ENCODE measurements around the gene OR4C45. TPM values are rescaled to one million over a fixed set of nuclear protein-coding genes. Genes with fewer than 3 reads are reported as not detected.
A peak's percentile ranks its signal among the peaks of the same experiment; 100 is the strongest.
"Not testable (repeated sequence)": the region's sequence is repeated elsewhere in the genome, so short reads cannot be mapped to it uniquely, and the experiment has no call there.

Gene OR4C45
- not detected for total RNA-seq

- peaks cover 22% of the 10 kb centered on the region for H3K9me3 Mint-ChIP-seq (ENCODE audit: insufficient read depth)
- no peak within 1 kb of the TSS for H3K27ac Mint-ChIP-seq
- no peak within 1 kb of the TSS for H3K4me3 Mint-ChIP-seq
- H3K27me3 Mint-ChIP-seq (ENCODE audit: low read depth) = no peaks in the 10 kb centered on the region
- DNase-seq = no peak
- ChIA-PET CTCF (no interaction called here), POLR2A (no interaction called here)
- no peaks in the 10 kb centered on the region for H3K4me1 Mint-ChIP-seq (ENCODE audit: low read depth)
- no peaks in the 10 kb centered on the region for H3K36me3 Mint-ChIP-seq (ENCODE audit: low read depth)
- ATAC-seq = no peak
These were observed at the start of gene OR4C45 for GRCh38 chr11:50032574-50032973. Gene OR4C45 (plus strand): TSS chr11:50032874.

DNA sequence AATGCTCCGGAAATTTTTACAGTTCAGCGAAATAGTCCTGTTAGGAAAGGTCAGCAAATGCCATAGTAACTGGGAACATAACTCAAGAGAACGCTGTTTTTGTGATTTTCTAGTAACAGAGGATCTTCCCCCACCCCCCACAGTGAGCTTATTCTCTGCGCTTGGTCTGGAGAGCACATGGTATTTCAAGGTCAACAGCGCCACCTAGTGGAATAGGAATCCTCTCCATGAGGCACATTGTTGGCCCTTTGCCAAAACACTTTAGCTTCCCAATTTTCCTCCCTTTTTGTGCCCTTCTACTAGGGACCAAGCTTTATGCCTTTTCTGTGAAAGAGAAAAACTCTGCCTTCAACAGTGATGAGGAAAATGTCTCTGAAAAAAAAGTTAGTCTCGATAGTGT, 37.1 kb upstream of the OR4C45 start:
- POLR2A ChIA-PET = no interaction called here
- no peak for ATAC-seq
- H3K27me3 Mint-ChIP-seq (ENCODE audit: low read depth) = no peaks in the 10 kb centered on the region
- peaks cover 10% of the 10 kb centered on the region for H3K9me3 Mint-ChIP-seq (ENCODE audit: insufficient read depth)
- H3K27ac Mint-ChIP-seq = no peak overlapping the region
- peak; percentile 42 for DNase-seq
- CTCF ChIA-PET = interaction anchor here (0.6 kb wide), 1 partner anchor 1689 kb away, joined by 4 read pairs; no protein-coding TSS in a partner anchor
- no peaks in the 10 kb centered on the region for H3K36me3 Mint-ChIP-seq (ENCODE audit: low read depth)
- no peak overlapping the region for H3K4me3 Mint-ChIP-seq
- H3K4me1 Mint-ChIP-seq (ENCODE audit: low read depth) = no peaks in the 10 kb centered on the region

- CTCF ChIA-PET = no interaction called here
- no peaks in the 10 kb centered on the region for H3K36me3 Mint-ChIP-seq (ENCODE audit: low read depth)
- no peak overlapping the region for H3K27ac Mint-ChIP-seq
- POLR2A ChIA-PET = no interaction called here
- ATAC-seq (no peak), DNase-seq (no peak)
- no peak overlapping the region for H3K4me3 Mint-ChIP-seq
- H3K27me3 Mint-ChIP-seq (ENCODE audit: low read depth) = no peaks in the 10 kb centered on the region
- peaks cover 31% of the 10 kb centered on the region for H3K9me3 Mint-ChIP-seq (ENCODE audit: insufficient read depth)
- no peaks in the 10 kb centered on the region for H3K4me1 Mint-ChIP-seq (ENCODE audit: low read depth)
These were observed 2.5 kb upstream of the OR4C45 start for GRCh38 chr11:50030193-50030592.

DNA sequence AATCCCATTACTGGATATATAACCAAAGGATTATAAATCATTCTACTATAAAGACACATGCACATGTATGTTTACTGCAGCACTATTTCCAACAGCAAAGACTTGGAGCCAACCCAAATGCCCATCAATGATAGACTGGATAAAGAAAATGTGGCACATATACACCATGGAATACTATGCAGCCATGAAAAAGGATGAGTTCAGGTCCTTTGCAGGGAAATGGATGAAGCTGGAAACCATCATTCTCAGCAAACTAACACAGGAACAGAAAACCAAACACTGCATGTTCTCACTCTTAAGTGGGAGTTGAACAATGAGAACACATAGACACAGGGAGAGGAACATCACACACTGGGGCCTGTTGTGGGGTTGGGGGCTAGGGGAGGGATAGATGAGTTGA, 3.6 kb downstream of the OR4C45 start:
- H3K4me1 Mint-ChIP-seq (ENCODE audit: low read depth); H3K4me3 Mint-ChIP-seq; H3K36me3 Mint-ChIP-seq (ENCODE audit: low read depth); POLR2A ChIA-PET; ATAC-seq; DNase-seq; H3K27ac Mint-ChIP-seq; H3K27me3 Mint-ChIP-seq (ENCODE audit: low read depth); CTCF ChIA-PET: not testable (repeated sequence)
- peaks cover 27% of the 10 kb centered on the region for H3K9me3 Mint-ChIP-seq (ENCODE audit: insufficient read depth)

GRCh38 chr11:50037251-50037650, 4.6 kb downstream of the OR4C45 start:
- H3K4me3 Mint-ChIP-seq = no peak overlapping the region

GRCh38 chr11:50044647-50045046, 12.0 kb downstream of the OR4C45 start:
- no peak for DNase-seq
- CTCF ChIA-PET = no interaction called here
- ATAC-seq = no peak
- H3K36me3 Mint-ChIP-seq (ENCODE audit: low read depth) = no peaks in the 10 kb centered on the region
- POLR2A ChIA-PET = no interaction called here
- no peak overlapping the region for H3K27ac Mint-ChIP-seq
- H3K27me3 Mint-ChIP-seq (ENCODE audit: low read depth) = no peaks in the 10 kb centered on the region
- no peak overlapping the region for H3K4me3 Mint-ChIP-seq
- no peaks in the 10 kb centered on the region for H3K4me1 Mint-ChIP-seq (ENCODE audit: low read depth)
- peaks cover 10% of the 10 kb centered on the region for H3K9me3 Mint-ChIP-seq (ENCODE audit: insufficient read depth)

More at GRCh38 chr11:50037251-50037650, 4.6 kb downstream of the OR4C45 start:
- ATAC-seq = no peak
- no peaks in the 10 kb centered on the region for H3K4me1 Mint-ChIP-seq (ENCODE audit: low read depth)
- CTCF ChIA-PET = no interaction called here
- no peak overlapping the region for H3K27ac Mint-ChIP-seq
- no peak for DNase-seq
- no peaks in the 10 kb centered on the region for H3K36me3 Mint-ChIP-seq (ENCODE audit: low read depth)
- H3K9me3 Mint-ChIP-seq (ENCODE audit: insufficient read depth) = peaks cover 23% of the 10 kb centered on the region
- H3K27me3 Mint-ChIP-seq (ENCODE audit: low read depth) = no peaks in the 10 kb centered on the region
- POLR2A ChIA-PET = no interaction called here

DNA sequence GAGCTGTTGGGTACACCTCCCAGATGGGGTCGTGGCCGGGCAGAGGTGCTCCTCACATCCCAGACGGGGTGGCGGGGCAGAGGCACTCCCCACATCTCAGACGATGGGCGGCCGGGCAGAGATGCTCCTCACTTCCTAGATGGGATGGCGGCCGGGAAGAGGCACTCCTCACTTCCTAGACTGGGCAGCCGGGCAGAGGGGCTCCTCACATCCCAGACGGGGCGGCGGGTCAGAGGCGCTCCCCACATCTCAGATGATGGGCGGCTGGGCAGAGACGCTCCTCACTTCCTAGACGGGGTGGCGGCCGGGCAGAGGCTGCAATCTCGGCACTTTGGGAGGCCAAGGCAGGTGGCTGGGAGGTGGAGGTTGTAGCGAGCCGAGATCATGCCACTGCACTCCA, 30.4 kb downstream of the OR4C45 start:
- ATAC-seq; H3K4me1 Mint-ChIP-seq (ENCODE audit: low read depth); H3K36me3 Mint-ChIP-seq (ENCODE audit: low read depth); H3K27me3 Mint-ChIP-seq (ENCODE audit: low read depth); DNase-seq; H3K4me3 Mint-ChIP-seq; CTCF ChIA-PET; H3K27ac Mint-ChIP-seq; POLR2A ChIA-PET; H3K9me3 Mint-ChIP-seq (ENCODE audit: insufficient read depth): not testable (repeated sequence)

GRCh38 chr11:50070389-50070788, 37.7 kb downstream of the OR4C45 start:
- ChIA-PET POLR2A (no interaction called here), CTCF (no interaction called here)
- Mint-ChIP-seq H3K9me3 (ENCODE audit: insufficient read depth) (peaks cover 38% of the 10 kb centered on the region), H3K4me3 (no peak overlapping the region), H3K36me3 (ENCODE audit: low read depth) (no peaks in the 10 kb centered on the region), H3K4me1 (ENCODE audit: low read depth) (no peaks in the 10 kb centered on the region), H3K27me3 (ENCODE audit: low read depth) (no peaks in the 10 kb centered on the region), H3K27ac (no peak overlapping the region)
- DNase-seq (no peak), ATAC-seq (no peak)

DNA sequence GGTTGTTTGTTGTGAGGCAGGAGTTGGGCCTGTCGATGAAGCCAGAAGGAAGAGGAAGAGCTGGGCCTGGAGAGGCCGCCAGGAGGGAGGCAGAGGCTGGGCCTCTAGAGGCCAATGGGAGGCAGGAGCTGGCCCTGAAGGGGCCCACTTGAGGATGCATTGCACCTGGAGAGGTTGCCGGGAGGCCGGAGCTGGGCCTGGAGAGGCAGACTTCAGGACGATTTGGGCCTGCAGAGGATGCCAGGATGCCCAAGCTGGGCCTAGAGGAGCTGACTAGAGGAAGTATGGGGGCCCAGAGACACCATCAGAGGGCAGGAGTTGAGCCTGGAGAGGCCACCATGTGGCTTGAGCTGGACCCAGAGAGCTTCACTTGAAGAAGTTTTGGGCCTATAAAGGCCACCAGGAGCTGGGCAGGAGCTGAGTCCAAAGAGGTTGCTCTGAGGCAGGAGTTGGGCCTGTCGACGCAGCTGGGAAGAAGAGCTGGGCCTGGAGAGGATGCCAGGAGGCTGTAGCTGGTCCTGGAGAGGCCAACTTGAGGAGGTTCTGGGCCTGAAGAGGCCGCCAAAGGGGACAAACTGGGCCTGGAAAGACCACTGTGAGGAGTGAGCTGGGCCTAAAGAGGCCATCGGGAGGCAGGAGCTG, 39.0 kb downstream of the OR4C45 start:
- Mint-ChIP-seq H3K9me3 (ENCODE audit: insufficient read depth) (peaks cover 47% of the 10 kb centered on the region), H3K27me3 (ENCODE audit: low read depth) (no peaks in the 10 kb centered on the region), H3K36me3 (ENCODE audit: low read depth) (no peaks in the 10 kb centered on the region), H3K4me3 (no peak overlapping the region), H3K27ac (no peak overlapping the region), H3K4me1 (ENCODE audit: low read depth) (no peaks in the 10 kb centered on the region)
- DNase-seq (no peak), ATAC-seq (no peak)
- ChIA-PET CTCF (no interaction called here), POLR2A (no interaction called here)

DNA sequence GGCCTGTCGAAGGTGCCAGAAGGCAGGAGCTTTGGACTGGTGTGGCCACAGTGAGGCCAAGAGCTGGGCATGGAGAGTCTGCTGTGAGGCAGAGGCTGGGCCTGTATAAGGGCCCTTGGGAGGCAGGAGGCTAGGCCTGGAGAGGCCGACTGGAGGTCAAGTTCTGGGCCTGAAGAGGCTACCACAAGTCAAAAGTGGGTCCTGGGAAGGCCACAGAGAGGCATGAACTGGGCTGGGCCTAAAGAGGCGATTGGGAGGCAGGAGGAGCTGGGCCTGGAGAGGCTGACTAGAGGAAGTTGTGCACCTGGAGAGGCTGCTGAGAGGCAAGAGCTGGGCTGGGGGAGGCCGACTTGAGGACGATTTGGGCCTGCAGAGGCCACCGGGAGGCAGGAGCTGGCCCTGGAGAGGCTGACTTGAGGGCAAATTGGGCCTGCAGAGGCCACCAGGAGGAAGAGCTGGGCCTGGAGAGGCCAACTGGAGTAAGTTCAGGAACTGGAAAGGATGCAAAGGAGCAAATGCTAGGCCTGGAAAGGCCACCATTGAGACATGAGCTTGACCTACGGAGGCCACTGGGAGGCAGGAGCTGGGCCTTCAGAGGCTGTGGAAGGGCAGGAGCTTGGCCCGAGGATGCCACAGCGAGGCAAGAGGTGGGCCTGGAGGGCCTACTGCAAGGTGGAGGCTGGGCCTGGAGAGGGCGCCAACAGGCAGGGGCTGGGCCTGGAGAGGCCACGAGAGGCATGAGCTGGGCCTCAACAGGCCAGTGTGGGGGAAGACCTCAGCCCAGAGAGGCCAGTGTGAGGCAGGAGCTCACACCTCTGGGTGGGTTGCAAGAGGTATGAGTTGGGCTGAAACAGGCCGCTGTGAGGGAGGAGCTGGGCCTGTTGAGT, 39.8 kb downstream of the OR4C45 start:
- H3K27ac Mint-ChIP-seq = no peak overlapping the region
- peaks cover 55% of the 10 kb centered on the region for H3K9me3 Mint-ChIP-seq (ENCODE audit: insufficient read depth)
- no peak overlapping the region for H3K4me3 Mint-ChIP-seq
- H3K36me3 Mint-ChIP-seq (ENCODE audit: low read depth) = no peaks in the 10 kb centered on the region
- no peaks in the 10 kb centered on the region for H3K4me1 Mint-ChIP-seq (ENCODE audit: low read depth)
- DNase-seq (no peak), ATAC-seq (no peak)
- H3K27me3 Mint-ChIP-seq (ENCODE audit: low read depth) = no peaks in the 10 kb centered on the region
- ChIA-PET CTCF (no interaction called here), POLR2A (no interaction called here)

GRCh38 chr11:50073113-50074105, 40.7 kb downstream of the OR4C45 start:
- ChIA-PET CTCF (no interaction called here), POLR2A (no interaction called here)
- Mint-ChIP-seq H3K4me3 (no peak overlapping the region), H3K4me1 (ENCODE audit: low read depth) (no peaks in the 10 kb centered on the region), H3K27ac (no peak overlapping the region), H3K27me3 (ENCODE audit: low read depth) (no peaks in the 10 kb centered on the region), H3K9me3 (ENCODE audit: insufficient read depth) (peaks cover 55% of the 10 kb centered on the region), H3K36me3 (ENCODE audit: low read depth) (no peaks in the 10 kb centered on the region)
- DNase-seq = no peak
- no peak for ATAC-seq

GRCh38 chr11:50074161-50074560, 41.5 kb downstream of the OR4C45 start:
- Mint-ChIP-seq H3K9me3 (ENCODE audit: insufficient read depth) (peaks cover 55% of the 10 kb centered on the region), H3K4me1 (ENCODE audit: low read depth) (no peaks in the 10 kb centered on the region), H3K27ac (no peak overlapping the region), H3K27me3 (ENCODE audit: low read depth) (no peaks in the 10 kb centered on the region), H3K4me3 (no peak overlapping the region), H3K36me3 (ENCODE audit: low read depth) (no peaks in the 10 kb centered on the region)
- POLR2A ChIA-PET = no interaction called here
- CTCF ChIA-PET = no interaction called here
- DNase-seq (no peak), ATAC-seq (no peak)
